C4-2B (cell line): Measurements from ENCODE around the gene CLDN18.

Source experiments
- ZFX ChIP-seq: fragments of 450-650 bp; IDR thresholded peaks from 2 replicates; pipeline ENCODE4 v1.6.1; 2017
- TF ChIP-seq, protein P1 (sequence below): fragments of 450-650 bp; conservative IDR thresholded peaks from 2 replicates; pipeline ENCODE4 v1.5.1; 2017; ENCODE audit warnings: mild to moderate bottlenecking

DNA sequence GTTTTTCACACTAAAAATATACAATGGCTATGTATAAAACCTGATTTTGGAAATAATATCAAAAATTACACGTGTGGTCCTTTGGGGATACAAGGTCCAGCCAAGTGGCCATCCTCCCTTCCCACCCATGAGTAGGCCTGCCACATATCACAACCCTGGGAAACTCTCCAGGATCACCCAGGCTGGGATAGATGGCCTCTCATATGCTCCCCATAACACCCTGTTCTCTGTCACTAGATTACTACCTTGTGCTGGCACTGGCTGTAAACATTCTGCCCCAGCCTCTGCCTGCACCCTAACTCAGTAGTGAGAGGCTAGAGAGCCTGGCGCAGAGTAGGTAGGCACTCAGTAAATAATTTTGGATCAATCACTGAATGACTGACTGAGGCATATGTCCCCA, 52.1 kb downstream of the CLDN18 start:
- TF ChIP-seq, protein P1, sequence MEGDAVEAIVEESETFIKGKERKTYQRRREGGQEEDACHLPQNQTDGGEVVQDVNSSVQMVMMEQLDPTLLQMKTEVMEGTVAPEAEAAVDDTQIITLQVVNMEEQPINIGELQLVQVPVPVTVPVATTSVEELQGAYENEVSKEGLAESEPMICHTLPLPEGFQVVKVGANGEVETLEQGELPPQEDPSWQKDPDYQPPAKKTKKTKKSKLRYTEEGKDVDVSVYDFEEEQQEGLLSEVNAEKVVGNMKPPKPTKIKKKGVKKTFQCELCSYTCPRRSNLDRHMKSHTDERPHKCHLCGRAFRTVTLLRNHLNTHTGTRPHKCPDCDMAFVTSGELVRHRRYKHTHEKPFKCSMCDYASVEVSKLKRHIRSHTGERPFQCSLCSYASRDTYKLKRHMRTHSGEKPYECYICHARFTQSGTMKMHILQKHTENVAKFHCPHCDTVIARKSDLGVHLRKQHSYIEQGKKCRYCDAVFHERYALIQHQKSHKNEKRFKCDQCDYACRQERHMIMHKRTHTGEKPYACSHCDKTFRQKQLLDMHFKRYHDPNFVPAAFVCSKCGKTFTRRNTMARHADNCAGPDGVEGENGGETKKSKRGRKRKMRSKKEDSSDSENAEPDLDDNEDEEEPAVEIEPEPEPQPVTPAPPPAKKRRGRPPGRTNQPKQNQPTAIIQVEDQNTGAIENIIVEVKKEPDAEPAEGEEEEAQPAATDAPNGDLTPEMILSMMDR, result no peak
- TF ChIP-seq ZFX, result no peak
